ENCODE results near the gene FGG.

FGG gene

DNA sequence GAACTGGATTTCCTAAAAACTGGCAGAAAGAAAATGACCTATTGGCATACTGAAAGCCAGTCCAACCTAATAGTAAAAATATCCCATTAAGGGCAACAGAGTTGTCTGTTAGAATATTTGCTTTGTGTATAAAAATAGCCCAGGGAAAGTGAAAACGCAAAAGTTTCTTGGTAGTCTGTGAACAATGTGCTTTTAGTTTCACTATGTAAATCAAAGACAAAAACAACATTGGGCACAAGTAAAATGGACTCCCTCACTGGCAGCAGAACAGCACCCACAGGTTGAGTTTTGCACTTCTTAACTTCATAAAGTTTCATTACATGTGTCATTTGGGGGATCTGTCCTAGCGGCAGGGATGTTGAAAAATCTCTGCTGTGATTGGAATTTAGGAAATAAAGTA is 4.3 kb upstream of the FGG start:
- Histone ChIP-seq H3K79me2 (ENCODE audit: insufficient read depth, low read length) (no peaks in the 10 kb centered on the region), H3K9me3 (ENCODE audit: insufficient read depth, low read length) (no peaks in the 10 kb centered on the region), H3K4me2 (ENCODE audit: low read depth, low read length, poor library complexity, severe bottlenecking) (no peak overlapping the region), H4K20me1 (ENCODE audit: low read depth, low read length) (no peaks in the 10 kb centered on the region), H3K9ac (ENCODE audit: low read length) (no peak overlapping the region), H3K27ac (ENCODE audit: low read depth, low read length) (no peak overlapping the region), H3K27me3 (ENCODE audit: low read length) (no peaks in the 10 kb centered on the region), H3K36me3 (ENCODE audit: low read length) (no peaks in the 10 kb centered on the region), H2AFZ (ENCODE audit: low read depth, low read length, severe bottlenecking) (no peak overlapping the region), H3K4me3 (ENCODE audit: insufficient read depth, low read length, poor library complexity, severe bottlenecking) (no peak overlapping the region), H3K9me2 (replicated peaks; ENCODE audit: insufficient read depth, low read length) (no peaks in the 10 kb centered on the region), H3F3A (ENCODE audit: insufficient read depth) (no peaks in the 10 kb centered on the region)
- TF ChIP-seq, protein P1, sequence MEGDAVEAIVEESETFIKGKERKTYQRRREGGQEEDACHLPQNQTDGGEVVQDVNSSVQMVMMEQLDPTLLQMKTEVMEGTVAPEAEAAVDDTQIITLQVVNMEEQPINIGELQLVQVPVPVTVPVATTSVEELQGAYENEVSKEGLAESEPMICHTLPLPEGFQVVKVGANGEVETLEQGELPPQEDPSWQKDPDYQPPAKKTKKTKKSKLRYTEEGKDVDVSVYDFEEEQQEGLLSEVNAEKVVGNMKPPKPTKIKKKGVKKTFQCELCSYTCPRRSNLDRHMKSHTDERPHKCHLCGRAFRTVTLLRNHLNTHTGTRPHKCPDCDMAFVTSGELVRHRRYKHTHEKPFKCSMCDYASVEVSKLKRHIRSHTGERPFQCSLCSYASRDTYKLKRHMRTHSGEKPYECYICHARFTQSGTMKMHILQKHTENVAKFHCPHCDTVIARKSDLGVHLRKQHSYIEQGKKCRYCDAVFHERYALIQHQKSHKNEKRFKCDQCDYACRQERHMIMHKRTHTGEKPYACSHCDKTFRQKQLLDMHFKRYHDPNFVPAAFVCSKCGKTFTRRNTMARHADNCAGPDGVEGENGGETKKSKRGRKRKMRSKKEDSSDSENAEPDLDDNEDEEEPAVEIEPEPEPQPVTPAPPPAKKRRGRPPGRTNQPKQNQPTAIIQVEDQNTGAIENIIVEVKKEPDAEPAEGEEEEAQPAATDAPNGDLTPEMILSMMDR (IDR thresholded peaks at IDR 0.05; ENCODE audit: insufficient read depth, low read length, poor library complexity, severe bottlenecking) = no peak
- no peak for TF ChIP-seq EZH2phosphoT487 (conservative IDR thresholded peaks at IDR 0.05; ENCODE audit: low read length)

DNA sequence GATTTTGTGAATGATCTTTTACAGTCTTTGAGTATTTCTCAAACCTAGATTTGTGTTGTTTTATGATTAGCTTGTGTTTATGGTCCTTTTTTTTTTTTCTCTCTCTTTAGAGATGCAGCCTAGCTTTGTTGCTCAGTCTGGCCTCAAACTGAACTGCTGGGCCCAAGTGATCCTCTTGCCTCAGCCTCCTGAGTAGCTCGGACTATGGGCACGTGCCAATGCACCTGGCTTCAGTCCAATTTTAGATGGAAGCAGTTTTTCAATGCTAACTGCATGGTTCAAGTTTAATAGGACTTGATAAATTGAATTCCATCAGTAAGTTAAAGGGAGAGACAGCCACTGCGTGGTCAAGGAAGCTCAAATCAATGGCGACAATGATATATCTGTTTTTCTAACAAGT is 3.8 kb upstream of the FGG start:
- Histone ChIP-seq H3K36me3 (ENCODE audit: low read length) (no peaks in the 10 kb centered on the region), H2AFZ (ENCODE audit: low read depth, low read length, severe bottlenecking) (no peak overlapping the region), H3K9ac (ENCODE audit: low read length) (no peak overlapping the region), H3K27me3 (ENCODE audit: low read length) (no peaks in the 10 kb centered on the region), H3K9me3 (ENCODE audit: insufficient read depth, low read length) (no peaks in the 10 kb centered on the region), H4K20me1 (ENCODE audit: low read depth, low read length) (no peaks in the 10 kb centered on the region), H3K9me2 (replicated peaks; ENCODE audit: insufficient read depth, low read length) (no peaks in the 10 kb centered on the region), H3F3A (ENCODE audit: insufficient read depth) (no peaks in the 10 kb centered on the region), H3K4me3 (ENCODE audit: insufficient read depth, low read length, poor library complexity, severe bottlenecking) (no peak overlapping the region), H3K27ac (ENCODE audit: low read depth, low read length) (no peak overlapping the region), H3K79me2 (ENCODE audit: insufficient read depth, low read length) (no peaks in the 10 kb centered on the region), H3K4me2 (ENCODE audit: low read depth, low read length, poor library complexity, severe bottlenecking) (no peak overlapping the region)
- TF ChIP-seq, protein P1 (IDR thresholded peaks at IDR 0.05; ENCODE audit: insufficient read depth, low read length, poor library complexity, severe bottlenecking) = no peak
- no peak for TF ChIP-seq EZH2phosphoT487 (conservative IDR thresholded peaks at IDR 0.05; ENCODE audit: low read length)

GRCh38 chr4:154615211-154615610 is 2.8 kb upstream of the FGG start:
- TF ChIP-seq, protein P1 (IDR thresholded peaks at IDR 0.05; ENCODE audit: insufficient read depth, low read length, poor library complexity, severe bottlenecking) = no peak
- no peak for TF ChIP-seq EZH2phosphoT487 (conservative IDR thresholded peaks at IDR 0.05; ENCODE audit: low read length)
- H3F3A ChIP-seq (ENCODE audit: insufficient read depth) = no peaks in the 10 kb centered on the region
- no peaks in the 10 kb centered on the region for H4K20me1 ChIP-seq (ENCODE audit: low read depth, low read length)
- H3K79me2 ChIP-seq (ENCODE audit: insufficient read depth, low read length) = no peaks in the 10 kb centered on the region
- no peak overlapping the region for H3K4me3 ChIP-seq (ENCODE audit: insufficient read depth, low read length, poor library complexity, severe bottlenecking)
- no peaks in the 10 kb centered on the region for H3K9me2 ChIP-seq (replicated peaks; ENCODE audit: insufficient read depth, low read length)
- H3K9me3 ChIP-seq (ENCODE audit: insufficient read depth, low read length) = no peaks in the 10 kb centered on the region
- no peaks in the 10 kb centered on the region for H3K27me3 ChIP-seq (ENCODE audit: low read length)
- no peak overlapping the region for H3K9ac ChIP-seq (ENCODE audit: low read length)
- H3K36me3 ChIP-seq (ENCODE audit: low read length) = no peaks in the 10 kb centered on the region
- no peak overlapping the region for H2AFZ ChIP-seq (ENCODE audit: low read depth, low read length, severe bottlenecking)
- H3K4me2 ChIP-seq (ENCODE audit: low read depth, low read length, poor library complexity, severe bottlenecking) = no peak overlapping the region
- no peak overlapping the region for H3K27ac ChIP-seq (ENCODE audit: low read depth, low read length)

Measured in SU-DHL-6 (cell line).